GM23338 (cell line): ENCODE measurements around the gene FXYD6. TPM values are rescaled to one million over a fixed set of nuclear protein-coding genes. Genes with fewer than 3 reads are reported as not detected.

Source experiments
- ATAC-seq: fragments of 200-7000 bp; cut with Tn5 transposase; 3 replicates; pipeline ENCODE4 v1.9.1; 2020
- DNase-seq: peaks from one replicate; pipeline ENCODE4 v3.0.0-alpha.2; 2015; ENCODE audit warnings: low spot score
- H2AFZ ChIP-seq: fragments of 200-600 bp; sonication (generic); 2 replicates; pipeline ENCODE4 v1.8.0; 2016; ENCODE audit warnings: antibody characterized with exemption, mild to moderate bottlenecking, moderate library complexity
- H3F3A ChIP-seq: fragments of 200-600 bp; sonication (generic); replicated peaks from 2 replicates; pipeline ENCODE4 v1.8.0; 2017; ENCODE audit warnings: antibody characterized with exemption, mixed run types, low read depth
- H3K27ac ChIP-seq: fragments of 200-600 bp; sonication (generic); 2 replicates; pipeline ENCODE4 v1.6.1; 2016; ENCODE audit warnings: low read depth
- H3K27me3 ChIP-seq: fragments of 200-600 bp; sonication (generic); 2 replicates; pipeline ENCODE4 v1.8.0; 2016; ENCODE audit warnings: mild to moderate bottlenecking, mixed run types, moderate library complexity; ENCODE audit not compliant: insufficient read depth
- H3K36me3 ChIP-seq: fragments of 200-600 bp; sonication (generic); 2 replicates; pipeline ENCODE4 v1.8.0; 2016; ENCODE audit warnings: mild to moderate bottlenecking; ENCODE audit not compliant: insufficient read depth
- H3K4me1 ChIP-seq: fragments of 200-600 bp; sonication (generic); 2 replicates; pipeline ENCODE4 v1.8.0; 2016; ENCODE audit warnings: mild to moderate bottlenecking, moderate library complexity; ENCODE audit not compliant: insufficient read depth
- H3K4me2 ChIP-seq: fragments of 200-600 bp; sonication (generic); 2 replicates; pipeline ENCODE4 v1.7.1; 2017; ENCODE audit warnings: mixed run types
- H3K4me3 ChIP-seq: fragments of 200-600 bp; sonication (generic); 2 replicates; pipeline ENCODE4 v1.6.1; 2016; ENCODE audit warnings: mixed run types
- H3K79me2 ChIP-seq: fragments of 200-600 bp; sonication (generic); replicated peaks from 2 replicates; pipeline ENCODE4 v1.8.0; 2017; ENCODE audit warnings: mild to moderate bottlenecking; ENCODE audit not compliant: insufficient read depth
- H3K9me2 ChIP-seq: fragments of 200-600 bp; sonication (generic); 2 replicates; pipeline ENCODE4 v1.8.0; 2017; ENCODE audit not compliant: insufficient read depth
- H4K20me1 ChIP-seq: fragments of 200-600 bp; sonication (generic); replicated peaks from 2 replicates; pipeline ENCODE4 v1.8.0; 2017; ENCODE audit warnings: mild to moderate bottlenecking; ENCODE audit not compliant: insufficient read depth
- H3K27ac Mint-ChIP-seq: 2 replicates; pipeline ENCODE4 v1.8.0; 2020; ENCODE audit warnings: inconsistent platforms, mild to moderate bottlenecking, moderate library complexity, mixed read lengths
- H3K27me3 Mint-ChIP-seq: 3 replicates; pipeline ENCODE4 v1.8.0; 2022; ENCODE audit warnings: low read depth, mild to moderate bottlenecking, moderate library complexity, mixed read lengths, inconsistent platforms; ENCODE audit not compliant: insufficient read depth, poor library complexity
- H3K36me3 Mint-ChIP-seq: 3 replicates; pipeline ENCODE4 v1.8.0; 2021; ENCODE audit warnings: low read depth, mild to moderate bottlenecking, inconsistent platforms, moderate library complexity, mixed read lengths
- H3K4me1 Mint-ChIP-seq: 3 replicates; pipeline ENCODE4 v1.8.0; 2020; ENCODE audit warnings: mild to moderate bottlenecking, inconsistent platforms, mixed read lengths
- H3K4me3 Mint-ChIP-seq: 3 replicates; pipeline ENCODE4 v1.8.0; 2021; ENCODE audit warnings: moderate library complexity, mild to moderate bottlenecking, inconsistent platforms, mixed read lengths
- H3K9me3 Mint-ChIP-seq: 3 replicates; pipeline ENCODE4 v1.8.0; 2020; ENCODE audit warnings: moderate library complexity, mild to moderate bottlenecking, inconsistent platforms, mixed read lengths
- EZH2phosphoT487 ChIP-seq: fragments of 200-600 bp; sonication (generic); IDR thresholded peaks from one replicate; pipeline ENCODE4 v1.8.1; 2018; ENCODE audit warnings: antibody characterized with exemption; ENCODE audit not compliant: unreplicated experiment
- JUNB ChIP-seq: IDR thresholded peaks from one replicate; pipeline ENCODE4 v1.6.1; 2016; ENCODE audit warnings: antibody characterized with exemption; ENCODE audit not compliant: unreplicated experiment
- NANOG ChIP-seq: IDR thresholded peaks from 2 replicates; pipeline ENCODE4 v1.6.1; 2016; ENCODE audit warnings: antibody characterized with exemption, borderline replicate concordance
- POLR2AphosphoS5 ChIP-seq: IDR thresholded peaks from 2 replicates; pipeline ENCODE4 v1.6.1; 2016; ENCODE audit warnings: antibody characterized with exemption, low read depth
- STAT1 ChIP-seq: IDR thresholded peaks from one replicate; pipeline ENCODE4 v1.6.1; 2016; ENCODE audit warnings: antibody characterized with exemption; ENCODE audit not compliant: unreplicated experiment
- ZNF331 ChIP-seq: fragments of 250-450 bp; sonication (Bioruptor Pico); IDR thresholded peaks from 2 replicates; pipeline ENCODE4 v1.5.0; 2020; ENCODE audit warnings: low read depth, mild to moderate bottlenecking, moderate library complexity
- polyA plus RNA-seq: library from polyadenylated mRNA; unstranded; fragments of >200 nt; fragmentation: Nextera tagmentation; extraction: Ambion mirVana; gene quantifications from 2 replicates; pipeline ENCODE4 v1.2.1, GENCODE V29; 2016
- total RNA-seq: library from RNA; depleted of rRNA; stranded (reverse); fragments of >200 nt; shearing (Covaris generic); gene quantifications from 2 replicates; pipeline ENCODE4 v1.2.3, GENCODE V29; 2014
- TF ChIP-seq, protein P1 (sequence below): fragments of 250-450 bp; sonication (Bioruptor Pico); IDR thresholded peaks from 2 replicates; pipeline ENCODE4 v1.5.0; 2020; ENCODE audit warnings: mild to moderate bottlenecking, moderate library complexity
- TF ChIP-seq, protein P2 (sequence below): IDR thresholded peaks from 2 replicates; pipeline ENCODE4 v1.6.1; 2016; ENCODE audit warnings: antibody characterized with exemption

FXYD6 gene
- total and polyA plus RNA-seq, 2 experiments from 2014 or later = 26.2 to 30.7 TPM

DNA sequence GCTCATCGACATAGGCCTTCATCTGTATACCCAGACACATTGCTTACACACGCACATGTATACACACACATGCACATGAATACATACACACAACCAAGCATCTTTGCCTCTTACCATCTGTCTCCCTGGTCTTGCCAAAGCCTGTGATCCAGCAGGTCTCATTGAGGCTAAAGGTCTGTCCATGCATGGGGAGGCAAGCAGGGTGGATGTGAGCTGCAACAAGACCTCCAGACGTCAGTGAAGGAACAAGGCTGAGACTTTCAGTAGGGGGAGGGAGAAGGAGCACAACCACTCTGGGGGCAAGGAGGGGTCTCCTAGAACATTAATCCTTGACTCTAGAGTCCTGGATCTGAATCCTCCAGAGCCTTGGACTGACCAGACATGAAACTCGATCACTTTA, 29.1 kb upstream of the FXYD6 start (continued):
- TF ChIP-seq, protein P1, sequence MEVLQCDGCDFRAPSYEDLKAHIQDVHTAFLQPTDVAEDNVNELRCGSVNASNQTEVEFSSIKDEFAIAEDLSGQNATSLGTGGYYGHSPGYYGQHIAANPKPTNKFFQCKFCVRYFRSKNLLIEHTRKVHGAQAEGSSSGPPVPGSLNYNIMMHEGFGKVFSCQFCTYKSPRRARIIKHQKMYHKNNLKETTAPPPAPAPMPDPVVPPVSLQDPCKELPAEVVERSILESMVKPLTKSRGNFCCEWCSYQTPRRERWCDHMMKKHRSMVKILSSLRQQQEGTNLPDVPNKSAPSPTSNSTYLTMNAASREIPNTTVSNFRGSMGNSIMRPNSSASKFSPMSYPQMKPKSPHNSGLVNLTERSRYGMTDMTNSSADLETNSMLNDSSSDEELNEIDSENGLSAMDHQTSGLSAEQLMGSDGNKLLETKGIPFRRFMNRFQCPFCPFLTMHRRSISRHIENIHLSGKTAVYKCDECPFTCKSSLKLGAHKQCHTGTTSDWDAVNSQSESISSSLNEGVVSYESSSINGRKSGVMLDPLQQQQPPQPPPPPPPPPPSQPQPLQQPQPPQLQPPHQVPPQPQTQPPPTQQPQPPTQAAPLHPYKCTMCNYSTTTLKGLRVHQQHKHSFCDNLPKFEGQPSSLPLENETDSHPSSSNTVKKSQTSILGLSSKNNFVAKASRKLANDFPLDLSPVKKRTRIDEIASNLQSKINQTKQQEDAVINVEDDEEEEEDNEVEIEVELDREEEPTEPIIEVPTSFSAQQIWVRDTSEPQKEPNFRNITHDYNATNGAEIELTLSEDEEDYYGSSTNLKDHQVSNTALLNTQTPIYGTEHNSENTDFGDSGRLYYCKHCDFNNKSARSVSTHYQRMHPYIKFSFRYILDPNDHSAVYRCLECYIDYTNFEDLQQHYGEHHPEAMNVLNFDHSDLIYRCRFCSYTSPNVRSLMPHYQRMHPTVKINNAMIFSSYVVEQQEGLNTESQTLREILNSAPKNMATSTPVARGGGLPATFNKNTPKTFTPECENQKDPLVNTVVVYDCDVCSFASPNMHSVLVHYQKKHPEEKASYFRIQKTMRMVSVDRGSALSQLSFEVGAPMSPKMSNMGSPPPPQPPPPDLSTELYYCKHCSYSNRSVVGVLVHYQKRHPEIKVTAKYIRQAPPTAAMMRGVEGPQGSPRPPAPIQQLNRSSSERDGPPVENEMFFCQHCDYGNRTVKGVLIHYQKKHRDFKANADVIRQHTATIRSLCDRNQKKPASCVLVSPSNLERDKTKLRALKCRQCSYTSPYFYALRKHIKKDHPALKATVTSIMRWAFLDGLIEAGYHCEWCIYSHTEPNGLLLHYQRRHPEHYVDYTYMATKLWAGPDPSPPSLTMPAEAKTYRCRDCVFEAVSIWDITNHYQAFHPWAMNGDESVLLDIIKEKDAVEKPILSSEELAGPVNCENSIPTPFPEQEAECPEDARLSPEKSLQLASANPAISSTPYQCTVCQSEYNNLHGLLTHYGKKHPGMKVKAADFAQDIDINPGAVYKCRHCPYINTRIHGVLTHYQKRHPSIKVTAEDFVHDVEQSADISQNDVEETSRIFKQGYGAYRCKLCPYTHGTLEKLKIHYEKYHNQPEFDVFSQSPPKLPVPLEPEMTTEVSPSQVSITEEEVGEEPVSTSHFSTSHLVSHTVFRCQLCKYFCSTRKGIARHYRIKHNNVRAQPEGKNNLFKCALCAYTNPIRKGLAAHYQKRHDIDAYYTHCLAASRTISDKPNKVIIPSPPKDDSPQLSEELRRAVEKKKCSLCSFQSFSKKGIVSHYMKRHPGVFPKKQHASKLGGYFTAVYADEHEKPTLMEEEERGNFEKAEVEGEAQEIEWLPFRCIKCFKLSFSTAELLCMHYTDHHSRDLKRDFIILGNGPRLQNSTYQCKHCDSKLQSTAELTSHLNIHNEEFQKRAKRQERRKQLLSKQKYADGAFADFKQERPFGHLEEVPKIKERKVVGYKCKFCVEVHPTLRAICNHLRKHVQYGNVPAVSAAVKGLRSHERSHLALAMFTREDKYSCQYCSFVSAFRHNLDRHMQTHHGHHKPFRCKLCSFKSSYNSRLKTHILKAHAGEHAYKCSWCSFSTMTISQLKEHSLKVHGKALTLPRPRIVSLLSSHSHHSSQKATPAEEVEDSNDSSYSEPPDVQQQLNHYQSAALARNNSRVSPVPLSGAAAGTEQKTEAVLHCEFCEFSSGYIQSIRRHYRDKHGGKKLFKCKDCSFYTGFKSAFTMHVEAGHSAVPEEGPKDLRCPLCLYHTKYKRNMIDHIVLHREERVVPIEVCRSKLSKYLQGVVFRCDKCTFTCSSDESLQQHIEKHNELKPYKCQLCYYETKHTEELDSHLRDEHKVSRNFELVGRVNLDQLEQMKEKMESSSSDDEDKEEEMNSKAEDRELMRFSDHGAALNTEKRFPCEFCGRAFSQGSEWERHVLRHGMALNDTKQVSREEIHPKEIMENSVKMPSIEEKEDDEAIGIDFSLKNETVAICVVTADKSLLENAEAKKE (CRISPR knock-in tag) = no peak
- TF ChIP-seq, protein P2, sequence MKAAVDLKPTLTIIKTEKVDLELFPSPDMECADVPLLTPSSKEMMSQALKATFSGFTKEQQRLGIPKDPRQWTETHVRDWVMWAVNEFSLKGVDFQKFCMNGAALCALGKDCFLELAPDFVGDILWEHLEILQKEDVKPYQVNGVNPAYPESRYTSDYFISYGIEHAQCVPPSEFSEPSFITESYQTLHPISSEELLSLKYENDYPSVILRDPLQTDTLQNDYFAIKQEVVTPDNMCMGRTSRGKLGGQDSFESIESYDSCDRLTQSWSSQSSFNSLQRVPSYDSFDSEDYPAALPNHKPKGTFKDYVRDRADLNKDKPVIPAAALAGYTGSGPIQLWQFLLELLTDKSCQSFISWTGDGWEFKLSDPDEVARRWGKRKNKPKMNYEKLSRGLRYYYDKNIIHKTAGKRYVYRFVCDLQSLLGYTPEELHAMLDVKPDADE = no peak
- TF ChIP-seq POLR2AphosphoS5 = no peak
- TF ChIP-seq NANOG = no peak

DNA sequence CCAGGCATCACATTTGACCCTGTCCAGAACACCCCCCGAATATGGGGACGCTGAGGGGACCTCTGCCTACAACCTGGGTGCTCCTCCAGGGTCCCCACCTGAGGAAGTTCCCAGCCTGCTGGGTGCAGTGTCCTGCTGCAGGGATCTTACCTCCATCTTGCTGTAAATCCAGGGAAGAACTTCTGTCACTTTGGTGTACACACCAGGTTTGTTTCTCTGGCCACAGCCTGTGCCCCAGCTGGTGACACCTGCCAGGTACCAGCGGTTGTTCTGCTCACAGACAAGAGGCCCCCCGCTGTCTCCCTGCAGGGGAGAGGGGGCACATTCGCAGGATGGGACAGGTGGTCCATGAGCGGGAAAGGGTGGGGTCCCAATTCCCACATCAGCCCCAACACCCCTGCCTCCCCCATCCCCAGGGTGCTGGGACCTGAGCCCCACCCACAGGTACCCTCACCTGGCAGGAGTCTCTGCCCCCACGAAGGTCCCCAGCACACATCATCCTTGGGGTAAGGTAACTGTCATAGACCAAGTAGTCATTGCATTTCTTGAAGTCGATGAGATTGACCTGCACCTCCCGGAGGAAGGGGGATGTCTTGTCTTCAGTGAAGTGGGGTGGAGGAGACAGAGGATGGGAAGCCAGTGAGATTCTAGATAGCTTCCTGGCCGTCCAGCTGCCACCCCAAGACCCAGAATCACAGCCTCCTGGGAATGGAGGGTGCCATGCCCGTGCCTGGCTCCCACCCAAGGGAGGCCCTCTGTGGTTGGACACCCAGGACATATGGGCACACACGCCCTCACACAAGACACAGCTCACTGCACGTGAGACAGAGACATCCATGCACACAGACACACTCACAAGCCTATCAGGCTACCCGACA, 27.3 kb upstream of the FXYD6 start:
- peaks cover 5% of the 10 kb centered on the region for H3K27me3 Mint-ChIP-seq
- H4K20me1 ChIP-seq = no peaks in the 10 kb centered on the region
- H3K4me3 ChIP-seq = no peak overlapping the region
- no peaks in the 10 kb centered on the region for H3K36me3 Mint-ChIP-seq
- H3K4me1 Mint-ChIP-seq = peaks cover 10% of the 10 kb centered on the region
- 0 out of 2 replicates have a peak, but pooled peaks cover 3% of the 10 kb centered on the region for H3K4me1 ChIP-seq
- H3K4me2 ChIP-seq = no peak overlapping the region
- no peaks in the 10 kb centered on the region for H3K36me3 ChIP-seq
- H3F3A ChIP-seq = no peaks in the 10 kb centered on the region
- no peak overlapping the region for H3K4me3 Mint-ChIP-seq
- H3K9me2 ChIP-seq = no peaks in the 10 kb centered on the region
- no peak overlapping the region for H3K27ac ChIP-seq
- no peaks in the 10 kb centered on the region for H3K27me3 ChIP-seq
- DNase-seq (no peak), ATAC-seq (no peak)
- no peak overlapping the region for H2AFZ ChIP-seq
- no peaks in the 10 kb centered on the region for H3K79me2 ChIP-seq
- H3K9me3 Mint-ChIP-seq = no peaks in the 10 kb centered on the region
- H3K27ac Mint-ChIP-seq = no peak overlapping the region
- no peak for TF ChIP-seq JUNB
- TF ChIP-seq ZNF331 (CRISPR knock-in tag) = no peak
- TF ChIP-seq, protein P1 (CRISPR knock-in tag) = no peak
- no peak for TF ChIP-seq EZH2phosphoT487
- TF ChIP-seq STAT1 = no peak
